HEK293 (cell line): ENCODE measurements around the gene NCCRP1.
A peak's percentile ranks its signal among the peaks of the same experiment; 100 is the strongest.

ENCODE experiments used
- CTCF ChIA-PET: fragments of 350-600 bp; formaldehyde crosslinking; extraction: SDS; loops from one replicate; lab custom pipeline; 2021; ENCODE audit warnings: antibody characterized with exemption; lab: Yijun Ruan, JAX
- POLR2A ChIA-PET: fragments of 300-600 bp; formaldehyde crosslinking; extraction: SDS; loops from one replicate; lab custom pipeline; 2020; ENCODE audit warnings: antibody characterized with exemption, inconsistent platforms; lab: Yijun Ruan, JAX
- H3K27ac ChIP-seq: fragments of 200-500 bp; sonication (Bioruptor generic); 2 replicates; pipeline ENCODE4 v1.5.1; 2014; ENCODE audit warnings: low read depth, low read length, control low read depth, inconsistent platforms; ENCODE audit errors: extremely low read depth
- H3K36me3 ChIP-seq, 2 experiments: fragments of 200-500 bp in 1 of 2; sonication (Bioruptor generic) in 1 of 2; 1 replicate in 1 of 2; 2 replicates in 1 of 2; pipeline ENCODE4 v1.5.1; 2014 to 2017; ENCODE audit warnings: inconsistent platforms in 2 of 2, low read length in 2 of 2; ENCODE audit not compliant: control insufficient read depth in 2 of 2, insufficient read depth in 1 of 2
- H3K4me1 ChIP-seq: fragments of 200-500 bp; sonication (Bioruptor generic); 2 replicates; pipeline ENCODE4 v1.5.1; 2014; ENCODE audit warnings: mild to moderate bottlenecking, low read length, inconsistent platforms; ENCODE audit not compliant: control insufficient read depth, insufficient read depth
- H3K4me3 ChIP-seq: 2 replicates; pipeline ENCODE4 v1.5.1; 2011; ENCODE audit warnings: low read depth, mild to moderate bottlenecking, control low read depth, low read length, moderate library complexity
- H3K9me3 ChIP-seq: fragments of 200-500 bp; sonication (Bioruptor generic); 2 replicates; pipeline ENCODE4 v1.5.1; 2014; ENCODE audit warnings: low read depth, low read length, inconsistent platforms; ENCODE audit not compliant: control insufficient read depth, insufficient read depth
- BCL11A ChIP-seq: fragments of 450-650 bp; formaldehyde crosslinking; IDR thresholded peaks from 2 replicates; pipeline ENCODE4 v1.5.1; 2016; ENCODE audit warnings: low read depth, missing biosample characterization, missing genetic modification characterization
- BCL6B ChIP-seq: fragments of 450-650 bp; formaldehyde crosslinking; IDR thresholded peaks from 2 replicates; pipeline ENCODE4 v1.5.1; 2017; ENCODE audit warnings: missing biosample characterization, missing genetic modification characterization
- GLIS2 ChIP-seq: fragments of 450-650 bp; formaldehyde crosslinking; IDR thresholded peaks from 2 replicates; pipeline ENCODE4 v1.5.1; 2016; ENCODE audit warnings: missing biosample characterization, missing genetic modification characterization
- HIC1 ChIP-seq: fragments of 450-650 bp; formaldehyde crosslinking; IDR thresholded peaks from 2 replicates; pipeline ENCODE4 v1.5.1; 2016; ENCODE audit warnings: missing biosample characterization, missing genetic modification characterization
- KLF7 ChIP-seq: fragments of 450-650 bp; formaldehyde crosslinking; IDR thresholded peaks from 2 replicates; pipeline ENCODE4 v1.5.1; 2016; ENCODE audit warnings: missing biosample characterization, missing genetic modification characterization, borderline replicate concordance
- MYNN ChIP-seq: fragments of 450-650 bp; formaldehyde crosslinking; IDR thresholded peaks from 2 replicates; pipeline ENCODE4 v1.5.1; 2016; ENCODE audit warnings: missing biosample characterization, missing genetic modification characterization, borderline replicate concordance
- OVOL3 ChIP-seq: fragments of 450-650 bp; formaldehyde crosslinking; IDR thresholded peaks from 2 replicates; pipeline ENCODE4 v1.5.1; 2016; ENCODE audit warnings: missing biosample characterization, missing genetic modification characterization
- ZBTB1 ChIP-seq: fragments of 450-650 bp; formaldehyde crosslinking; IDR thresholded peaks from 2 replicates; pipeline ENCODE4 v1.5.1; 2016; ENCODE audit warnings: missing biosample characterization, missing genetic modification characterization
- ZBTB20 ChIP-seq: fragments of 450-650 bp; formaldehyde crosslinking; IDR thresholded peaks from 2 replicates; pipeline ENCODE4 v1.5.1; 2016; ENCODE audit warnings: missing biosample characterization, missing genetic modification characterization
- ZBTB44 ChIP-seq: fragments of 450-650 bp; IDR thresholded peaks from 2 replicates; pipeline ENCODE4 v1.5.1; 2018; ENCODE audit warnings: missing biosample characterization, mild to moderate bottlenecking, missing genetic modification characterization
- ZFP69B ChIP-seq: fragments of 450-650 bp; formaldehyde crosslinking; IDR thresholded peaks from 2 replicates; pipeline ENCODE4 v1.5.1; 2016; ENCODE audit warnings: missing biosample characterization, missing genetic modification characterization
- ZNF175 ChIP-seq: fragments of 450-650 bp; formaldehyde crosslinking; IDR thresholded peaks from 2 replicates; pipeline ENCODE4 v1.5.1; 2016; ENCODE audit warnings: missing biosample characterization, missing genetic modification characterization
- ZNF223 ChIP-seq: fragments of 450-650 bp; formaldehyde crosslinking; IDR thresholded peaks from 2 replicates; pipeline ENCODE4 v1.5.1; 2016; ENCODE audit warnings: missing biosample characterization, missing genetic modification characterization
- ZNF26 ChIP-seq: fragments of 450-650 bp; formaldehyde crosslinking; IDR thresholded peaks from 2 replicates; pipeline ENCODE4 v1.5.1; 2016; ENCODE audit warnings: missing biosample characterization, missing genetic modification characterization
- ZNF423 ChIP-seq: fragments of 450-650 bp; formaldehyde crosslinking; IDR thresholded peaks from 2 replicates; pipeline ENCODE4 v1.5.1; 2016; ENCODE audit warnings: missing biosample characterization, missing genetic modification characterization
- ZNF514 ChIP-seq: fragments of 450-650 bp; formaldehyde crosslinking; IDR thresholded peaks from 2 replicates; pipeline ENCODE4 v1.5.1; 2016; ENCODE audit warnings: missing biosample characterization, missing genetic modification characterization
- ZNF560 ChIP-seq: fragments of 450-650 bp; formaldehyde crosslinking; IDR thresholded peaks from 2 replicates; pipeline ENCODE4 v1.5.1; 2017; ENCODE audit warnings: missing biosample characterization, missing genetic modification characterization, borderline replicate concordance
- ZNF623 ChIP-seq: fragments of 450-650 bp; formaldehyde crosslinking; IDR thresholded peaks from 2 replicates; pipeline ENCODE4 v1.5.1; 2016; ENCODE audit warnings: missing biosample characterization, missing genetic modification characterization
- ZNF692 ChIP-seq: fragments of 450-650 bp; formaldehyde crosslinking; IDR thresholded peaks from 2 replicates; pipeline ENCODE4 v1.5.1; 2016; ENCODE audit warnings: missing biosample characterization, missing genetic modification characterization

NCCRP1 gene

GRCh38 chr19:39168258-39169142, 28.3 kb upstream of the NCCRP1 start:
- CTCF ChIA-PET = interaction anchor here (0.6 kb wide), 1 partner anchor 440 kb away, joined by 3 read pairs; no protein-coding TSS in a partner anchor
- POLR2A ChIA-PET = no interaction called here

GRCh38 chr19:39169143-39169810, 27.5 kb upstream of the NCCRP1 start:
- peaks cover 11 to 18% of the 10 kb centered on the region in 2 experiments; a peak in 2 of 3 replicates for H3K36me3 ChIP-seq
- no peaks in the 10 kb centered on the region for H3K9me3 ChIP-seq
- no peak overlapping the region for H3K4me3 ChIP-seq
- H3K4me1 ChIP-seq = peaks cover 9% of the 10 kb centered on the region
- ChIA-PET POLR2A (no interaction called here), CTCF (no interaction called here)
- no peak overlapping the region for H3K27ac ChIP-seq
- TF ChIP-seq ZNF514 (tag by site-specific recombination) (no peak), ZBTB44 (no peak), HIC1 (tag by site-specific recombination) (peak; percentile 76), ZNF223 (tag by site-specific recombination) (no peak), ZNF623 (peak; percentile 99), MYNN (tag by site-specific recombination) (no peak), ZNF175 (tag by site-specific recombination) (no peak), ZFP69B (tag by site-specific recombination) (peak; percentile 59; the same call in 1 of the 2 replicates), GLIS2 (peak; percentile 63), ZNF692 (tag by site-specific recombination) (no peak; the same call in 1 of the 2 replicates), ZBTB20 (no peak)

More at GRCh38 chr19:39168258-39169142, 28.3 kb upstream of the NCCRP1 start:
- H3K4me3 ChIP-seq = no peak overlapping the region
- peak; percentile 20; the same call in 1 of the 2 replicates for TF ChIP-seq ZNF692 (tag by site-specific recombination)
- TF ChIP-seq BCL11A (tag by site-specific recombination) = 0 out of 2 replicates have a peak, but pooled peaks have one; percentile 0
- peak; percentile 70 for TF ChIP-seq GLIS2
- no peak for TF ChIP-seq KLF7 (tag by site-specific recombination)
- 0 out of 2 replicates have a peak, but pooled peaks have one; percentile 9 for TF ChIP-seq ZNF423
- TF ChIP-seq ZNF560 (tag by site-specific recombination) = no peak
- no peak for TF ChIP-seq ZBTB1
- TF ChIP-seq OVOL3 (tag by site-specific recombination) = no peak
- no peak for TF ChIP-seq ZNF26
- TF ChIP-seq BCL6B (tag by site-specific recombination) = no peak
- TF ChIP-seq ZFP69B (tag by site-specific recombination) = no peak
- peaks cover 9% of the 10 kb centered on the region for H3K4me1 ChIP-seq
- H3K9me3 ChIP-seq = no peaks in the 10 kb centered on the region
- peaks cover 11 to 15% of the 10 kb centered on the region in 2 experiments; a peak in 2 of 3 replicates for H3K36me3 ChIP-seq
- no peak overlapping the region for H3K27ac ChIP-seq
